WTC11 (cell line): ENCODE data around the gene ZNF19. TPM values are rescaled to one million over a fixed set of nuclear protein-coding genes. Genes with fewer than 3 reads are reported as not detected.

Source experiments
- ATAC-seq: fragments of 200-7000 bp; cut with Tn5 transposase; 2 replicates; pipeline ENCODE4 v1.10.0; 2021; ENCODE audit warnings: mild to moderate bottlenecking, moderate library complexity
- CTCF ChIA-PET: fragments of 300-600 bp; sonication (Branson Sonifier 250); formaldehyde crosslinking; loops from one replicate; lab custom pipeline; 2021; ENCODE audit warnings: antibody characterized with exemption; lab: Charles Lee
- POLR2A ChIA-PET: fragments of 350-600 bp; sonication (Branson Sonifier 250); formaldehyde crosslinking; loops from one replicate; lab custom pipeline; 2021; ENCODE audit warnings: antibody characterized with exemption; lab: Charles Lee
- DNase-seq: peaks from one replicate; pipeline ENCODE4 v3.0.0; 2021; ENCODE audit warnings: low spot score
- H3K27ac Mint-ChIP-seq: 2 replicates; pipeline ENCODE4 v1.8.0; 2021; ENCODE audit warnings: mixed read lengths
- H3K27me3 Mint-ChIP-seq: 2 replicates; pipeline ENCODE4 v1.8.0; 2021; ENCODE audit warnings: low read depth, mild to moderate bottlenecking, moderate library complexity, mixed read lengths
- H3K36me3 Mint-ChIP-seq: 2 replicates; pipeline ENCODE4 v1.8.0; 2021; ENCODE audit warnings: mixed read lengths
- H3K4me1 Mint-ChIP-seq: 2 replicates; pipeline ENCODE4 v1.8.0; 2022; ENCODE audit warnings: mixed read lengths
- H3K4me3 Mint-ChIP-seq: 2 replicates; pipeline ENCODE4 v1.8.0; 2021; ENCODE audit warnings: mild to moderate bottlenecking, moderate library complexity, mixed read lengths
- H3K9me3 Mint-ChIP-seq: 2 replicates; pipeline ENCODE4 v1.8.0; 2021; ENCODE audit warnings: mixed read lengths
- CBFB ChIP-seq: sonication (generic); formaldehyde crosslinking; IDR thresholded peaks from 2 replicates; pipeline ENCODE4 v1.8.1; 2022; ENCODE audit warnings: mild to moderate bottlenecking, low read depth, missing genetic modification reagents
- CREB1 ChIP-seq: sonication (generic); formaldehyde crosslinking; IDR thresholded peaks from 2 replicates; pipeline ENCODE4 v1.8.0; 2023; ENCODE audit warnings: mild to moderate bottlenecking, missing genetic modification reagents
- ELF4 ChIP-seq: sonication (generic); formaldehyde crosslinking; IDR thresholded peaks from 2 replicates; pipeline ENCODE4 v1.8.1; 2022; ENCODE audit warnings: low read depth, mild to moderate bottlenecking, moderate library complexity, missing genetic modification reagents
- EMX1 ChIP-seq: fragments of 250-450 bp; sonication (Bioruptor Pico); IDR thresholded peaks from 2 replicates; pipeline ENCODE4 v1.8.0; 2021; ENCODE audit warnings: mild to moderate bottlenecking
- GABPB1 ChIP-seq: sonication (generic); formaldehyde crosslinking; IDR thresholded peaks from 2 replicates; pipeline ENCODE4 v1.8.1; 2023; ENCODE audit warnings: mild to moderate bottlenecking, missing genetic modification reagents
- JAZF1 ChIP-seq: fragments of 250-450 bp; sonication (Bioruptor Pico); IDR thresholded peaks from 2 replicates; pipeline ENCODE4 v1.9.0; 2021; ENCODE audit warnings: moderate library complexity, mild to moderate bottlenecking, inconsistent platforms
- MXD4 ChIP-seq: fragments of 250-450 bp; sonication (Bioruptor Pico); IDR thresholded peaks from 2 replicates; pipeline ENCODE4 v1.8.0; 2021; ENCODE audit warnings: mild to moderate bottlenecking, moderate library complexity, borderline replicate concordance
- NFATC4 ChIP-seq: fragments of 250-450 bp; sonication (Bioruptor Pico); IDR thresholded peaks from 2 replicates; pipeline ENCODE4 v1.9.0; 2021; ENCODE audit warnings: mild to moderate bottlenecking
- NFYB ChIP-seq: sonication (generic); formaldehyde crosslinking; conservative IDR thresholded peaks from 2 replicates; pipeline ENCODE4 v1.8.0; 2022; ENCODE audit warnings: low read depth, missing genetic modification reagents
- SP1 ChIP-seq: sonication (generic); formaldehyde crosslinking; conservative IDR thresholded peaks from 2 replicates; pipeline ENCODE4 v1.8.1; 2022; ENCODE audit warnings: missing genetic modification reagents
- USF1 ChIP-seq: sonication (generic); formaldehyde crosslinking; IDR thresholded peaks from 2 replicates; pipeline ENCODE4 v1.8.0; 2022; ENCODE audit warnings: mild to moderate bottlenecking, missing genetic modification reagents
- USF2 ChIP-seq: sonication (generic); formaldehyde crosslinking; IDR thresholded peaks from 2 replicates; pipeline ENCODE4 v1.8.1; 2023; ENCODE audit warnings: mild to moderate bottlenecking, missing genetic modification reagents, moderate library complexity
- ZBTB21 ChIP-seq: sonication (generic); formaldehyde crosslinking; IDR thresholded peaks from 2 replicates; pipeline ENCODE4 v1.8.1; 2023; ENCODE audit warnings: mild to moderate bottlenecking, missing genetic modification reagents, borderline replicate concordance
- ZNF416 ChIP-seq: fragments of 250-450 bp; sonication (Bioruptor Pico); IDR thresholded peaks from 2 replicates; pipeline ENCODE4 v1.9.0; 2021; ENCODE audit warnings: mild to moderate bottlenecking, inconsistent platforms
- ZNF425 ChIP-seq: fragments of 250-450 bp; sonication (Bioruptor Pico); conservative IDR thresholded peaks from 2 replicates; pipeline ENCODE4 v1.9.0; 2021; ENCODE audit warnings: mild to moderate bottlenecking
- total RNA-seq: library from RNA; stranded (reverse); gene quantifications from 3 replicates; pipeline ENCODE4 v1.2.3, GENCODE V29; 2021
- TF ChIP-seq, protein P1 (sequence below): sonication (generic); formaldehyde crosslinking; IDR thresholded peaks from 2 replicates; pipeline ENCODE4 v1.8.1; 2022; ENCODE audit warnings: mild to moderate bottlenecking, missing genetic modification reagents, moderate library complexity, borderline replicate concordance
- TF ChIP-seq, protein P2 (sequence below): fragments of 250-450 bp; sonication (Bioruptor Pico); IDR thresholded peaks from 2 replicates; pipeline ENCODE4 v1.9.0; 2021; ENCODE audit warnings: mild to moderate bottlenecking, borderline replicate concordance
- TF ChIP-seq, protein P3 (sequence below): sonication (generic); formaldehyde crosslinking; IDR thresholded peaks from 2 replicates; pipeline ENCODE4 v1.8.1; 2023; ENCODE audit warnings: mild to moderate bottlenecking, moderate library complexity, missing genetic modification reagents
- TF ChIP-seq, protein P4 (sequence below): sonication (generic); formaldehyde crosslinking; conservative IDR thresholded peaks from 2 replicates; pipeline ENCODE4 v1.8.1; 2023; ENCODE audit warnings: mild to moderate bottlenecking, low read depth, missing genetic modification reagents, moderate library complexity
- TF ChIP-seq, protein P5 (sequence below): sonication (generic); formaldehyde crosslinking; IDR thresholded peaks from 2 replicates; pipeline ENCODE4 v1.8.1; 2023; ENCODE audit warnings: mild to moderate bottlenecking, missing genetic modification reagents, moderate library complexity

Gene ZNF19
- total RNA-seq, 1 experiment from 2014 or later: 4.3 TPM

GRCh38 chr16:71472051-71472450 is 17.1 kb downstream of the ZNF19 start:
- Mint-ChIP-seq H3K9me3 (no peaks in the 10 kb centered on the region), H3K4me1 (no peaks in the 10 kb centered on the region), H3K36me3 (no peaks in the 10 kb centered on the region), H3K27ac (no peak overlapping the region), H3K4me3 (no peak overlapping the region), H3K27me3 (no peaks in the 10 kb centered on the region; the same call in 1 of the 2 replicates)
- CTCF ChIA-PET: no interaction called here
- ATAC-seq: no peak
- TF ChIP-seq USF2 (CRISPR knock-in tag) (no peak), NFYB (no peak), EMX1 (CRISPR knock-in tag) (no peak), SP1 (CRISPR knock-in tag) (no peak), GABPB1 (CRISPR knock-in tag) (no peak), JAZF1 (CRISPR knock-in tag) (no peak), CBFB (CRISPR knock-in tag) (no peak), ZBTB21 (CRISPR knock-in tag) (no peak), MXD4 (CRISPR knock-in tag) (no peak), ZNF425 (no peak), CREB1 (CRISPR knock-in tag) (no peak), ELF4 (CRISPR knock-in tag) (no peak), NFATC4 (CRISPR knock-in tag) (no peak), USF1 (no peak), ZNF416 (no peak)
- TF ChIP-seq, protein P1, sequence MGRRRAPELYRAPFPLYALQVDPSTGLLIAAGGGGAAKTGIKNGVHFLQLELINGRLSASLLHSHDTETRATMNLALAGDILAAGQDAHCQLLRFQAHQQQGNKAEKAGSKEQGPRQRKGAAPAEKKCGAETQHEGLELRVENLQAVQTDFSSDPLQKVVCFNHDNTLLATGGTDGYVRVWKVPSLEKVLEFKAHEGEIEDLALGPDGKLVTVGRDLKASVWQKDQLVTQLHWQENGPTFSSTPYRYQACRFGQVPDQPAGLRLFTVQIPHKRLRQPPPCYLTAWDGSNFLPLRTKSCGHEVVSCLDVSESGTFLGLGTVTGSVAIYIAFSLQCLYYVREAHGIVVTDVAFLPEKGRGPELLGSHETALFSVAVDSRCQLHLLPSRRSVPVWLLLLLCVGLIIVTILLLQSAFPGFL (CRISPR knock-in tag): no peak
- TF ChIP-seq, protein P2, sequence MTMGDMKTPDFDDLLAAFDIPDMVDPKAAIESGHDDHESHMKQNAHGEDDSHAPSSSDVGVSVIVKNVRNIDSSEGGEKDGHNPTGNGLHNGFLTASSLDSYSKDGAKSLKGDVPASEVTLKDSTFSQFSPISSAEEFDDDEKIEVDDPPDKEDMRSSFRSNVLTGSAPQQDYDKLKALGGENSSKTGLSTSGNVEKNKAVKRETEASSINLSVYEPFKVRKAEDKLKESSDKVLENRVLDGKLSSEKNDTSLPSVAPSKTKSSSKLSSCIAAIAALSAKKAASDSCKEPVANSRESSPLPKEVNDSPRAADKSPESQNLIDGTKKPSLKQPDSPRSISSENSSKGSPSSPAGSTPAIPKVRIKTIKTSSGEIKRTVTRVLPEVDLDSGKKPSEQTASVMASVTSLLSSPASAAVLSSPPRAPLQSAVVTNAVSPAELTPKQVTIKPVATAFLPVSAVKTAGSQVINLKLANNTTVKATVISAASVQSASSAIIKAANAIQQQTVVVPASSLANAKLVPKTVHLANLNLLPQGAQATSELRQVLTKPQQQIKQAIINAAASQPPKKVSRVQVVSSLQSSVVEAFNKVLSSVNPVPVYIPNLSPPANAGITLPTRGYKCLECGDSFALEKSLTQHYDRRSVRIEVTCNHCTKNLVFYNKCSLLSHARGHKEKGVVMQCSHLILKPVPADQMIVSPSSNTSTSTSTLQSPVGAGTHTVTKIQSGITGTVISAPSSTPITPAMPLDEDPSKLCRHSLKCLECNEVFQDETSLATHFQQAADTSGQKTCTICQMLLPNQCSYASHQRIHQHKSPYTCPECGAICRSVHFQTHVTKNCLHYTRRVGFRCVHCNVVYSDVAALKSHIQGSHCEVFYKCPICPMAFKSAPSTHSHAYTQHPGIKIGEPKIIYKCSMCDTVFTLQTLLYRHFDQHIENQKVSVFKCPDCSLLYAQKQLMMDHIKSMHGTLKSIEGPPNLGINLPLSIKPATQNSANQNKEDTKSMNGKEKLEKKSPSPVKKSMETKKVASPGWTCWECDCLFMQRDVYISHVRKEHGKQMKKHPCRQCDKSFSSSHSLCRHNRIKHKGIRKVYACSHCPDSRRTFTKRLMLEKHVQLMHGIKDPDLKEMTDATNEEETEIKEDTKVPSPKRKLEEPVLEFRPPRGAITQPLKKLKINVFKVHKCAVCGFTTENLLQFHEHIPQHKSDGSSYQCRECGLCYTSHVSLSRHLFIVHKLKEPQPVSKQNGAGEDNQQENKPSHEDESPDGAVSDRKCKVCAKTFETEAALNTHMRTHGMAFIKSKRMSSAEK (CRISPR knock-in tag): no peak
- TF ChIP-seq, protein P3, sequence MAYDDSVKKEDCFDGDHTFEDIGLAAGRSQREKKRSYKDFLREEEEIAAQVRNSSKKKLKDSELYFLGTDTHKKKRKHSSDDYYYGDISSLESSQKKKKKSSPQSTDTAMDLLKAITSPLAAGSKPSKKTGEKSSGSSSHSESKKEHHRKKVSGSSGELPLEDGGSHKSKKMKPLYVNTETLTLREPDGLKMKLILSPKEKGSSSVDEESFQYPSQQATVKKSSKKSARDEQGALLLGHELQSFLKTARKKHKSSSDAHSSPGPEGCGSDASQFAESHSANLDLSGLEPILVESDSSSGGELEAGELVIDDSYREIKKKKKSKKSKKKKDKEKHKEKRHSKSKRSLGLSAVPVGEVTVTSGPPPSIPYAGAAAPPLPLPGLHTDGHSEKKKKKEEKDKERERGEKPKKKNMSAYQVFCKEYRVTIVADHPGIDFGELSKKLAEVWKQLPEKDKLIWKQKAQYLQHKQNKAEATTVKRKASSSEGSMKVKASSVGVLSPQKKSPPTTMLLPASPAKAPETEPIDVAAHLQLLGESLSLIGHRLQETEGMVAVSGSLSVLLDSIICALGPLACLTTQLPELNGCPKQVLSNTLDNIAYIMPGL (CRISPR knock-in tag): no peak
- TF ChIP-seq, protein P4, sequence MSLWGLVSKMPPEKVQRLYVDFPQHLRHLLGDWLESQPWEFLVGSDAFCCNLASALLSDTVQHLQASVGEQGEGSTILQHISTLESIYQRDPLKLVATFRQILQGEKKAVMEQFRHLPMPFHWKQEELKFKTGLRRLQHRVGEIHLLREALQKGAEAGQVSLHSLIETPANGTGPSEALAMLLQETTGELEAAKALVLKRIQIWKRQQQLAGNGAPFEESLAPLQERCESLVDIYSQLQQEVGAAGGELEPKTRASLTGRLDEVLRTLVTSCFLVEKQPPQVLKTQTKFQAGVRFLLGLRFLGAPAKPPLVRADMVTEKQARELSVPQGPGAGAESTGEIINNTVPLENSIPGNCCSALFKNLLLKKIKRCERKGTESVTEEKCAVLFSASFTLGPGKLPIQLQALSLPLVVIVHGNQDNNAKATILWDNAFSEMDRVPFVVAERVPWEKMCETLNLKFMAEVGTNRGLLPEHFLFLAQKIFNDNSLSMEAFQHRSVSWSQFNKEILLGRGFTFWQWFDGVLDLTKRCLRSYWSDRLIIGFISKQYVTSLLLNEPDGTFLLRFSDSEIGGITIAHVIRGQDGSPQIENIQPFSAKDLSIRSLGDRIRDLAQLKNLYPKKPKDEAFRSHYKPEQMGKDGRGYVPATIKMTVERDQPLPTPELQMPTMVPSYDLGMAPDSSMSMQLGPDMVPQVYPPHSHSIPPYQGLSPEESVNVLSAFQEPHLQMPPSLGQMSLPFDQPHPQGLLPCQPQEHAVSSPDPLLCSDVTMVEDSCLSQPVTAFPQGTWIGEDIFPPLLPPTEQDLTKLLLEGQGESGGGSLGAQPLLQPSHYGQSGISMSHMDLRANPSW (CRISPR knock-in tag): no peak
- TF ChIP-seq, protein P5, sequence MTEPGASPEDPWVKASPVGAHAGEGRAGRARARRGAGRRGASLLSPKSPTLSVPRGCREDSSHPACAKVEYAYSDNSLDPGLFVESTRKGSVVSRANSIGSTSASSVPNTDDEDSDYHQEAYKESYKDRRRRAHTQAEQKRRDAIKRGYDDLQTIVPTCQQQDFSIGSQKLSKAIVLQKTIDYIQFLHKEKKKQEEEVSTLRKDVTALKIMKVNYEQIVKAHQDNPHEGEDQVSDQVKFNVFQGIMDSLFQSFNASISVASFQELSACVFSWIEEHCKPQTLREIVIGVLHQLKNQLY (CRISPR knock-in tag): no peak
- TF ChIP-seq, all 79 proteins: peak for 0
- POLR2A ChIA-PET: no interaction called here
- DNase-seq: no peak
